Psoas muscle (tissue), 8 donors: ENCODE data around the gene COX4I2. TPM values are rescaled to one million over a fixed set of nuclear protein-coding genes. Genes with fewer than 3 reads are reported as not detected.
"Not testable (repeated sequence)": the region's sequence is repeated elsewhere in the genome, so short reads cannot be mapped to it uniquely, and the experiment has no call there.

Experiments
- ATAC-seq, 4 donors: fragments of 200-7000 bp; cut with Tn5 transposase; one replicate each; pipeline ENCODE4 v1.9.1; 2020; ENCODE audit warnings: moderate library complexity in 3 of 4, mild to moderate bottlenecking in 2 of 4
- DNase-seq, 2 donors: peaks; one replicate each; pipeline ENCODE4 v3.0.0-alpha.2; 2020
- H3K27ac ChIP-seq: fragments of 200-600 bp; one replicate; pipeline ENCODE4 v1.8.0; 2022
- H3K27me3 ChIP-seq, 3 donors: fragments of 200-600 bp in 1 of 3; one replicate each; pipeline versions ENCODE4 v1.6.1 to v1.8.0; 2013 to 2022; ENCODE audit warnings: low read length in 2 of 3, mild to moderate bottlenecking in 2 of 3, moderate library complexity in 1 of 3; ENCODE audit not compliant: insufficient read depth in 3 of 3
- H3K36me3 ChIP-seq, 2 donors: fragments of 200-600 bp in 1 of 2; one replicate each; pipeline versions ENCODE4 v1.6.1 to v1.8.0; 2013 to 2022; ENCODE audit warnings: low read depth in 1 of 2, mild to moderate bottlenecking in 1 of 2, moderate library complexity in 1 of 2; ENCODE audit not compliant: insufficient read depth in 1 of 2
- H3K4me1 ChIP-seq: fragments of 200-600 bp; one replicate; pipeline ENCODE4 v1.8.0; 2022
- H3K4me3 ChIP-seq: fragments of 200-600 bp; one replicate; pipeline ENCODE4 v1.8.0; 2022; ENCODE audit warnings: mild to moderate bottlenecking
- H3K9me3 ChIP-seq: fragments of 200-600 bp; one replicate; pipeline ENCODE4 v1.8.0; 2022
- CTCF ChIP-seq: fragments of 200-600 bp; IDR thresholded peaks from one replicate; pipeline ENCODE4 v1.8.0; 2022; ENCODE audit warnings: antibody characterized with exemption
- WGBS, 3 donors: extraction: QIAGEN DNeasy Blood & Tissue Kit; methylation state at CpG; one replicate each; pipeline versions ENCODE4 v1.1.6 to v1.1.7; 2013; 5-methylcytosine and 5-hydroxymethylcytosine counted together
- intact Hi-C, 2 donors: fragments of 100-400 bp; cut with DNase I; formaldehyde crosslinking; loops; one replicate each; pipeline versions ENCODE4 v1.11.0 to v1.14.2; 2022
- polyA plus RNA-seq, 3 donors: library from polyadenylated mRNA; stranded (reverse); fragments of 200-250 nt; gene quantifications; one replicate each; pipeline ENCODE4 v1.2.3, GENCODE V29; 2013
- total RNA-seq, 4 donors: library from RNA; stranded (reverse); fragmentation: NEBNext Ultra II Directional in 2 of 4; extraction: Animal tissue kit (Norgen Biotek cat#: 25700) in 2 of 4; gene quantifications; one replicate each; pipeline versions ENCODE4 v1.2.1 to v1.2.4, GENCODE V29; 2021 to 2023
- donor health status: healthy with polysubstance abuse.
- donor health status: DM: no; HTN: no; CAD: no; lungs with moderate emphysema.
- donor health status: Bipolar disorder and iron deficiency.
- donor health status: healthy.
- donor health status: DM: yes; HTN: yes; CAD: no.
- donor health status: DM: no; HTN: no; CAD: no.
- donor health status: DM: no; HTN: no; CAD: no.
- donor health status: DM: yes; HTN: yes; CAD: no.

Gene COX4I2
- total and polyA plus RNA-seq, 7 donors, result 3.5 to 13.2 (median 7.0) TPM

GRCh38 chr20:31642837-31643236 lies 5.1 kb downstream of the COX4I2 start:
- Histone ChIP-seq H3K36me3 (no peaks in the 10 kb centered on the region), H3K4me1 (no peaks in the 10 kb centered on the region), H3K9me3 (no peaks in the 10 kb centered on the region), H3K27ac (no peak overlapping the region), H3K27me3 (peaks cover 0 to 14% (median 0%) of the 10 kb centered on the region in 3 donors), H3K4me3 (no peak overlapping the region)
- no peak for ATAC-seq
- 55 to 82% (median 72%) methylated on average over 1 of the region's 1 CpG for WGBS, 3 donors
- intact Hi-C loops, result no loop called here
- no peak for TF ChIP-seq CTCF
- DNase-seq, result no peak

GRCh38 chr20:31643522-31643921 lies 5.8 kb downstream of the COX4I2 start:
- 71 to 86% (median 78%) methylated on average over 4 of the region's 4 CpGs for WGBS, 3 donors
- Histone ChIP-seq H3K27ac (no peak overlapping the region), H3K4me1 (no peaks in the 10 kb centered on the region), H3K9me3 (no peaks in the 10 kb centered on the region), H3K36me3 (no peaks in the 10 kb centered on the region), H3K27me3 (peaks cover 0 to 7% (median 0%) of the 10 kb centered on the region in 3 donors), H3K4me3 (no peak overlapping the region)
- ATAC-seq (no peak), DNase-seq (no peak)
- no peak for TF ChIP-seq CTCF
- intact Hi-C loops, result no loop called here

- Histone ChIP-seq H3K4me1 (no peaks in the 10 kb centered on the region), H3K27me3 (peaks cover 0 to 4% (median 0%) of the 10 kb centered on the region in 3 donors), H3K36me3 (no peaks in the 10 kb centered on the region), H3K27ac (no peak overlapping the region), H3K4me3 (no peak overlapping the region), H3K9me3 (no peaks in the 10 kb centered on the region)
- TF ChIP-seq CTCF, result no peak
- DNase-seq, result no peak
- ATAC-seq, result no peak
- intact Hi-C loops, result no loop called here
- 44 to 59% (median 47%) methylated on average over 8 of the region's 8 CpGs for WGBS, 3 donors
Measured at GRCh38 chr20:31644701-31645100, 7.0 kb downstream of the COX4I2 start.

GRCh38 chr20:31648104-31648503 lies 10.4 kb downstream of the COX4I2 start:
- H3K9me3 ChIP-seq, H3K27me3 ChIP-seq, DNase-seq, H3K27ac ChIP-seq, intact Hi-C loops, ATAC-seq, H3K36me3 ChIP-seq, H3K4me1 ChIP-seq, H3K4me3 ChIP-seq: not testable (repeated sequence)
- WGBS, 3 donors, result 53 to 69% (median 54%) methylated on average over 3 of the region's 3 CpGs

GRCh38 chr20:31652917-31653396 lies 15.2 kb downstream of the COX4I2 start:
- WGBS, 3 donors, result 12 to 19% (median 14%) methylated on average over 5 of the region's 5 CpGs
- intact Hi-C loops, result no loop called here
- Histone ChIP-seq H3K27me3 (no peaks in the 10 kb centered on the region), H3K4me3 (no peak overlapping the region), H3K9me3 (no peaks in the 10 kb centered on the region), H3K36me3 (no peaks in the 10 kb centered on the region), H3K4me1 (peaks cover 4% of the 10 kb centered on the region), H3K27ac (no peak overlapping the region)
- DNase-seq (no peak), ATAC-seq (peak in 1 of 4 donors; percentile 3)
- TF ChIP-seq CTCF, result no peak
